ENCODE data around the gene RNU2-63P.
"Not testable (repeated sequence)": the region's sequence is repeated elsewhere in the genome, so short reads cannot be mapped to it uniquely, and the experiment has no call there.

Gene RNU2-63P

DNA sequence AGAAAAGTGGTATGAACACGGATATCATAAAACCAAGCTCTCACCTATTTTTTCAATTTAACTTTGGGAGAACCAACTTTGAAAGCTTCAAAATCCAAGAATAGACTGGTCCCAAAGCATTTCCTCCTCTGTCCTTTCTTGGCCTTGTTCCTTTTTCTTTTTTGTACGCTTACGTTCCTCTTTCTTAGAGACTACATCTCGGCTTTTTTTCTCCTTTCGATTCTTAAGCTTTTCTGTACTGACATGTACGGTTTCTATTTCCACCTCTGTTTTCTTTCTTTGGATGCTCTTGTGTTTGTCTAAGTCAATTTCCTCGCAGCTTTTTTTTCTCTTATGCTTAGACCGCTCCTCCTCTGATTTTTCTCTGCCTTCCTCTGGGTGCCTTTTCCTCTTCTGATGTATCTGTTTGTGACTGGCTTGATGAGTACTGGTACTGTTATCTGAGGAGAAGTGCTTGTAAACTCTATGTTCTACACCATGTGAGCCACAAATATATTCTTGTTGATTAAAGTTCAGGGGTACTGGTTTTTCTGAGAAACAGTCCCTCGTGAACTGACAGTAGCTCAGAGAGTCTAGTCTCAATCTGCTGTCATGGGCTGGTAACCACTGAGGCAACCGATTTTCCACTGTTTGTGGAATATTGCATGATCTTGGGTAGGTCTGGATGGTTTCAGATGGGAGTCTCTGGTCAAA is 11.5 kb upstream of the RNU2-63P start:
- DNase-seq: no peak

DNA sequence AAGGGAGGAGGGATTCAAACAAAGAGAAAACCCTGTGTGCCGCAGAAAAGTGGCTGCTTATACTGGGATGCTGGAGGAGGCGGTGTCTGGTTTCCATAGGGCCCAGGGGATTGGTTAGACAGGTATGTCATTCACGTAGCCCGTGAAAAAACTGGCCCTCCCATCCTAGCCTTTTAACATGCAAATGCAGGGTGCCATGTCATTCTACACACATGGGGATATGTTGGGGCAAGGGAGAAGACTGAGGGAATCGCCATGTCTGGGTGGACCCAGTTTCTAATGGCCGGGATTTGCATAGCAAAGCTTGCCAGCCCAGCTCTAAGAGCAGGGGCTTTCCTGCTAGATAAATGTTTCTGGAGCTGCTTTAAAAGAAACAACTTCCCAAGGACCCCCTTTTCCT is 8.2 kb upstream of the RNU2-63P start:
- no peak for DNase-seq

DNA sequence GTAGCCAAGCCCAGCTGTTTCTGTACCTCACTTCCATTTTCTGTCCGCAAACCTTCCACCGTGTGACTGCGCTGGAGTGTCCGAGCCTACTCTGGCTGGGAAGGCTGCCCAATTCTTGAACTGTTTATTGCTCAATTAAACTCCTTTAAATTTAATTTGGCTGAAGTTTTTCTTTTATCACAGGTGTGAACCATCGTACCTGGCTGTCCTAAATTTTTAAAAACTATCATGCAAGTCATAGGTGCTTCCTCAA is 6.2 kb upstream of the RNU2-63P start:
- no peak for DNase-seq

DNA sequence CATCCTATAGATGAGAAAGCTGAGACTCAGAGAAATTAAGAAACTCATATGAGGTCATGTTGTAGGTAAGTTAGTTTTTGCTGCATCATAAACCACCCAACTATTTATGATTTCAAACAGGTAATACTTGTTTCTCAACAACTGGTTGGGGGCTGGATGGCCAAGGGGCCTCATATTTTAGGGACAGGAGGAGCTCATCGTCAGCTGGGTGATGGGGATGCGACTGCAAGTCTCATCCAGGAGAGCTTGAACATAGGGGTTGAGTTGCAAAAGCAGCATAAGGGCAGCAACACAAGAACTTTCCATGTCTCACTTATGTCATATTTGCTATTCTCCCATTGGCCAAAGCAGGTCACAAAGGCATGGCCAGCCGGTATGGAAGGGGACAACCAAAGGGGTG is 3.6 kb upstream of the RNU2-63P start:
- DNase-seq: no peak

DNA sequence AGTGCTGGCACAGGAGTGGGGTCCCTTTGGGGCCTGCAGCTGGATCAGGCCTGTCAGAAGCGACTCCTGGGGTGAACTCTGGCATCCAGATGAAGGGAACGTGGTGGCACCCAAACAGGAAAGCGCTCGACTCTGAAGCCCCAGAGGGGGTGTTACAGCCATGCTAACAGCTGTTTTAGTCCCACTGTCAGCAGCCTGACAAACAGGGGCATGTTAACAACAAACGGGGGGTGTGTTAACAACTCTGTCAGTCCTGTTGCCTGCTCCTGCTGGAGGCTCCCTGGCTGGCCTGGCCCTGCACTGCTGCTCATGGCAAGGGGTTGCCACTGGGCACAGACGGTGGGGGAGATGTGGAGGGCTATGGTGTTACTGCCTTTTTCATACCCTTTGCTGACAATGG is 2.6 kb upstream of the RNU2-63P start:
- no peak for DNase-seq

DNA sequence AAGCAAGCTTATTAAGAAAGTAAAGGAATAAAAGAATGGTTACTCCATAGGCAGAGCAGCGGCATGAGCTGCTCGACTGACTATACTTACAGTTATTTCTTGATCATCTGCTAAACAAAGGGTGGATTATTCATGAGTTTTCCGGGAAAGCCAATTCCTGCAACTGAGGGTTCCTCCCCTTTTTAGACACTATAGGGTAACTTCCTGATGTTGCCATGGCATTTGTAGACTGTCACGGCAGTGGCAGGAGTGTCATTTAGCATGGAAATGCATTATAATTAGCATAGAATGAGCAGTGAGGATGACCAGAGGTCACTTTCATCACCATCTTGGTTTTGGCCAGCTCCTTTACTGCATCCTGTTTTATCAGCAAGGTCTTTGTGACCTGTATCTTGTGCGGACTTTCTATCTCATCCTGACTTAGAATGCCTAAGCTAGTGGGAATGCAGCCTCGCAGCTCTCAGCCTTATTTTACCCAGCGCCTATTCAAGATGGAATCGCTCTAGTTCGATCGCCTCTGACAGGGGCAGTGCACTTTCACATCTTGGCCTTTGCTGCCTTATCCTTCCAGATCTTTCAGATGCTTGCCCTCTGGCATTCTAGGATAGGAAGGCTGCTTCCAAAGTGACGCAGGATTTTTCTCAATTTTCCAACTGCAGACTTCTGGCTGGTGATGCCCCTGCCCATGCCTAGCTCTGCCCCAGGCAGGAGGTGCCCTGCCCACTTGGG is 1.9 kb upstream of the RNU2-63P start:
- DNase-seq: not testable (repeated sequence)

DNA sequence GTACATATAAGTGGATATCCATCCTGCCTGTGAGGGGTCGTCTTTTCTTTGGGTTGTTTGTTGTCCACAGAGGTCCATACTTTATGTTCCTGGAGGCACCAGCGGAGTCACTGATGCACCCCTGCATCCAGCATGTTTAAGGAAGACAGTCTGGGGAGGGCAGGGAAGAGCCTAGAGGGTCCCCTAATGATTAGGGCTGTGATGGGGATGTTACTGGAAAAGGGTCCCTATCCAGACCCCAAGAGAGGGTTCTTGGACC is 1.4 kb upstream of the RNU2-63P start:
- DNase-seq: not testable (repeated sequence)

- DNase-seq: peak; percentile 29
Measured at GRCh38 chr2:88016960-88017779, 823 bp upstream of the RNU2-63P start.

DNA sequence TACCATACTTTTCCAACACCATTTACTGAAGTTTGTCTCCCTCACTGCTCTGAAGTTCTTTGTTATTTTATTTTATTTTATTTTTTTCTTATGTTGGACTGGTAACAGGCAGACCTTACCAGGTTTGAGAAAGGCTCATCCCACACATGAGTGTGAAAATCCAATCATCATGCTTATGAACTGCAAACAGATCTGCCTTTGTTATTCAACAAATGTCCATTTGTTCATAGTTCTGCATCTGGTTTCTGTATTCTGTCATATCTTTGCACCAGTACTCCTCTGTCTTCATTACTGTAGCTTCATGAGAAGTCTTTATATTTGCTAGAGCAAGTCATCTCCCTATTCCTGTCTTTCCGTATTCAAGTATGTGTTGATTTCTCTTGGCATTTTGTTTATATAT is 5.3 kb downstream of the RNU2-63P start:
- no peak for DNase-seq

- DNase-seq: no peak
Measured at GRCh38 chr2:88010136-88010535, 6.2 kb downstream of the RNU2-63P start.

- DNase-seq: no peak
Measured at GRCh38 chr2:88006912-88007439, 9.4 kb downstream of the RNU2-63P start.

DNA sequence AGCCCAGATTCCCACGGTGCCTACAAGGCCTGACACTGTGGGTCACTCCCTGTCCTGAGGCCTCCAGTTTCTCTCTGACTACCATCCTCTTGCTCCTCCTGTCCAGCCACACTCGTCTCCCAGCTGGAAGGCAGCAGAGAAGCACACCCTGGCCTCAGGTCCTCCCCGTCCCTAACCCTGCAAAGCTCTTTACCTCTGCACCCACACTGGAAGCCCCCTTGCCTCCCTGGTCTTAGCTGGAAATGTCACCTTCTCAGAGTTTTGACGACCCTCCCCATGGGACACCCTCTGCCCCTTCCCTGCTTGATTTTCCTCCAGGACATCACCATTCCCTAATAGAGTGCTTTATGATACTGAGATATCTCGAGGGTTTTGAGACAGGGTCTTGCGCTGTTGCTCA is 10.6 kb downstream of the RNU2-63P start:
- no peak for DNase-seq

- DNase-seq: no peak
Measured at GRCh38 chr2:88003074-88003755, 13.1 kb downstream of the RNU2-63P start.

GRCh38 chr2:88002359-88002707 is 14.0 kb downstream of the RNU2-63P start:
- DNase-seq: no peak

DNA sequence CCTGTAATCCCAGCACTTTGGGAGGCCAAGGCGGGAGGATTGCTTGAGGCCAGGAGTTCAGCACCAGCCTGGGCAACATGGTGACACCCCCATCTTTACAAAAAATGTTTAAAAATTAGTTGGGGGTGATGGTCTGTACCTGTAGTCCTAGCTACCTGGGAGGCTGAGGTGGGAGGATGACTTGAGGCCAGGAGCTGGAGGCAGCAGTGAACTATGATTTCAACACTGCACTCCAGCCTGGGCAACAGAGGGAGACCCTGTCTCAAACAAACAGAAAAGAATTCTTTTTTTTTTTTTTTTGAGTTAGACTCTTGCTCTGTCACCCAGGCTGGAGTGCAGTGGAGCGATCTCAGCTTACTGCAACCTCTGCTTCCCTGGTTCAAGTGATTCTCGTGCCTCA is 15.9 kb downstream of the RNU2-63P start:
- DNase-seq: not testable (repeated sequence)

- DNase-seq: no peak
Measured at GRCh38 chr2:87996570-87996969, 19.8 kb downstream of the RNU2-63P start.

- no peak for DNase-seq
Measured at GRCh38 chr2:87995756-87996155, 20.6 kb downstream of the RNU2-63P start.

GRCh38 chr2:87994304-87994850 is 22.0 kb downstream of the RNU2-63P start:
- not testable (repeated sequence) for DNase-seq

DNA sequence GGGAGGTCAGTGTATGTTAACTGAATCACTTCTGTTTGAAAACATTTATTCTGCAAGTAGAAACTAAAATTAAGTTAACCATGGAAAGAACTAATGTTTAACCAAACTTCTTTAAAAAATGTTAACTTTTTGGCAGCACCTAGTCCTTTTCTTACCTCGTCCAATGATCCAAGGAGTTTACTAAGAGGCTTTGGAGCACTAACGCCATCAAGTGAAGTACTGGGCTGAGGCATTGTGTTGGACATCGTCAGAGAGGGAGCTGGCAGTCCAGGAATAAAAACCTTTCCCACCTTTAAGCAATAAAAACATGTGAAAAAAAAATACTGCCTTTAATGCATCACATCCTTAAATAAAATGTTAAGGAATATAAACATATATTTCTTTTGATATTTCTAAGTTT is 23.8 kb downstream of the RNU2-63P start:
- DNase-seq: not testable (repeated sequence)

- not testable (repeated sequence) for DNase-seq
Measured at GRCh38 chr2:87987473-87987872, 28.9 kb downstream of the RNU2-63P start.

GRCh38 chr2:87985902-87986301 is 30.4 kb downstream of the RNU2-63P start:
- not testable (repeated sequence) for DNase-seq

DNA sequence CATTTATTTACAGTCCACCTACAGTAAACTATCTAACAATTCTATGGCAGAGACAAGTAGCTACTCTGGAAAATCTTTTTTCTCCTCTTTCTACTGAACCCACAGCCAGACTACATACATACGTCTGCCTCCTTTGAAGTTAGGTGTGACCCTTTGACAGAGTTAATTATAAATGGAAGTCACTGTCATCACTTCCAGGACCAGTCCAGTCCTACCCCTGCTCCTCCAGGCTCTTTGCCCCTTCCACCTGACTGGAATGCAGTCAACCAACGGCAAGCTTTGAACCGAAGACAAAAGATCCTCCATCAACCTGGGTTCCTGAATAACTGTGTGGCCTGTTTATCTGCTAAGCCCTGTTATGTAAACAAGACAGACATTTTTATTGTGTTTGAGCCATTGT is 35.2 kb downstream of the RNU2-63P start:
- not testable (repeated sequence) for DNase-seq

DNA sequence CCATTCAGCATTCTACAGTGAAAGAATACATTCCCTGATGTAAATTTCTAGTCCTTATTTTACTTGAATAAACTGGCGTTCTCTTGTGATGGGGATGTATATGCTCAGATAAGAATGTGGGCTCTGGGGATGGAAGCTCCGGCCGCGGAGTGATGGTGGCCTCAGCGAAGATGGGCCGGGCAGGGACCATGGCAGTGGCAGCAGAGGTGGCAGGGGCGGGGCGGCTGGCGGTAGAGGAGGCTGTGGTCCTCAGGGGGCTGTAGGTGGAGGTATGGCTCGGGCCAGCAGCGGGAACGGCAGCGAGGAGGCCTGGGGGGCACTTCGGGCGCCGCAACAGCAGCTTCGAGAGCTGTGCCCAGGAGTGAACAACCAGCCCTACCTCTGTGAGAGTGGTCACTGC is 44.0 kb downstream of the RNU2-63P start:
- not testable (repeated sequence) for DNase-seq

All from DMS 273 treated with DMSO at 0.1 percent for 48 hours (cell line).